ENCODE data around the gene DKK1. TPM values are rescaled to one million over a fixed set of nuclear protein-coding genes. Genes with fewer than 3 reads are reported as not detected.

The DKK1 gene
- total and polyA plus RNA-seq, 2 of the 13 experiments (the other 11 are each of a cell fraction or from before 2014, with no cell fraction given): 123 to 262 TPM

DNA sequence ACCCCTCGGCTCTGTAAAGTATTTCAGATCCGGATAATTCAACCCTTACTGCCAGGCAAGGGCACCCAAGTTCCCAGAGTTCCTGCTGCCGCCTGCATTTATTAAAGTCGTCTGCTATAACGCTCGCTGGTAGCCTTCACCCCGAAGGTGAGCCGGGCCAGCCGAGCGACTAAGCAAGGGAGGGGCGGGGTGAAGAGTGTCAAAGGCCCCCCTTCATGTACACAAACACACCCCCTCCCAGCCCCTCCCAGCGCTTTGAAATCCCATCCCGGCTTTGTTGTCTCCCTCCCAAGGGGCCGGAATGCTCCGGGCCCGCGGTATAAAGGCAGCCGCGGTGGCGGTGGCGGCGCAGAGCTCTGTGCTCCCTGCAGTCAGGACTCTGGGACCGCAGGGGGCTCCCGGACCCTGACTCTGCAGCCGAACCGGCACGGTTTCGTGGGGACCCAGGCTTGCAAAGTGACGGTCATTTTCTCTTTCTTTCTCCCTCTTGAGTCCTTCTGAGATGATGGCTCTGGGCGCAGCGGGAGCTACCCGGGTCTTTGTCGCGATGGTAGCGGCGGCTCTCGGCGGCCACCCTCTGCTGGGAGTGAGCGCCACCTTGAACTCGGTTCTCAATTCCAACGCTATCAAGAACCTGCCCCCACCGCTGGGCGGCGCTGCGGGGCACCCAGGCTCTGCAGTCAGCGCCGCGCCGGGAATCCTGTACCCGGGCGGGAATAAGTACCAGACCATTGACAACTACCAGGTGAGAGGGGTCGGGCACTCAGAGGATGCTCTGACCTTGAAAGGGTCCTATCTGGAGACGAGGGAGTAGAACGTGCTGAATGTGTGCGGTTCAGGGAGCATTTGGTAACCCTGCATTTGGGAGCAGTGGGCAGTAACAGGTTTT lies at the start of gene DKK1 (continued):
- TF ChIP-seq GPN1 (CRISPR knock-in tag; IDR thresholded peaks at IDR 0.05; ENCODE audit: borderline replicate concordance): no peak
- TF ChIP-seq SMAD1 (CRISPR knock-in tag; IDR thresholded peaks at IDR 0.05; ENCODE audit: borderline replicate concordance, low read depth): peak; percentile 47; the same call in 1 of the 2 replicates
- TF ChIP-seq SAP130 (CRISPR knock-in tag; IDR thresholded peaks at IDR 0.05; ENCODE audit: low read depth): no peak; the same call in 1 of the 2 replicates
- no peak for TF ChIP-seq EHMT2 (IDR thresholded peaks at IDR 0.05; ENCODE audit: borderline replicate concordance, low read depth, low read length)
- TF ChIP-seq, protein P1, sequence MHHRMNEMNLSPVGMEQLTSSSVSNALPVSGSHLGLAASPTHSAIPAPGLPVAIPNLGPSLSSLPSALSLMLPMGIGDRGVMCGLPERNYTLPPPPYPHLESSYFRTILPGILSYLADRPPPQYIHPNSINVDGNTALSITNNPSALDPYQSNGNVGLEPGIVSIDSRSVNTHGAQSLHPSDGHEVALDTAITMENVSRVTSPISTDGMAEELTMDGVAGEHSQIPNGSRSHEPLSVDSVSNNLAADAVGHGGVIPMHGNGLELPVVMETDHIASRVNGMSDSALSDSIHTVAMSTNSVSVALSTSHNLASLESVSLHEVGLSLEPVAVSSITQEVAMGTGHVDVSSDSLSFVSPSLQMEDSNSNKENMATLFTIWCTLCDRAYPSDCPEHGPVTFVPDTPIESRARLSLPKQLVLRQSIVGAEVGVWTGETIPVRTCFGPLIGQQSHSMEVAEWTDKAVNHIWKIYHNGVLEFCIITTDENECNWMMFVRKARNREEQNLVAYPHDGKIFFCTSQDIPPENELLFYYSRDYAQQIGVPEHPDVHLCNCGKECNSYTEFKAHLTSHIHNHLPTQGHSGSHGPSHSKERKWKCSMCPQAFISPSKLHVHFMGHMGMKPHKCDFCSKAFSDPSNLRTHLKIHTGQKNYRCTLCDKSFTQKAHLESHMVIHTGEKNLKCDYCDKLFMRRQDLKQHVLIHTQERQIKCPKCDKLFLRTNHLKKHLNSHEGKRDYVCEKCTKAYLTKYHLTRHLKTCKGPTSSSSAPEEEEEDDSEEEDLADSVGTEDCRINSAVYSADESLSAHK (CRISPR knock-in tag; IDR thresholded peaks at IDR 0.05; ENCODE audit: borderline replicate concordance): no peak
- peak; percentile 86 for TF ChIP-seq ZNF225 (CRISPR knock-in tag; IDR thresholded peaks at IDR 0.05)
- no peak for TF ChIP-seq SNRNP70 (IDR thresholded peaks at IDR 0.05; ENCODE audit: low read depth, low read length)
- TF ChIP-seq, protein P2, sequence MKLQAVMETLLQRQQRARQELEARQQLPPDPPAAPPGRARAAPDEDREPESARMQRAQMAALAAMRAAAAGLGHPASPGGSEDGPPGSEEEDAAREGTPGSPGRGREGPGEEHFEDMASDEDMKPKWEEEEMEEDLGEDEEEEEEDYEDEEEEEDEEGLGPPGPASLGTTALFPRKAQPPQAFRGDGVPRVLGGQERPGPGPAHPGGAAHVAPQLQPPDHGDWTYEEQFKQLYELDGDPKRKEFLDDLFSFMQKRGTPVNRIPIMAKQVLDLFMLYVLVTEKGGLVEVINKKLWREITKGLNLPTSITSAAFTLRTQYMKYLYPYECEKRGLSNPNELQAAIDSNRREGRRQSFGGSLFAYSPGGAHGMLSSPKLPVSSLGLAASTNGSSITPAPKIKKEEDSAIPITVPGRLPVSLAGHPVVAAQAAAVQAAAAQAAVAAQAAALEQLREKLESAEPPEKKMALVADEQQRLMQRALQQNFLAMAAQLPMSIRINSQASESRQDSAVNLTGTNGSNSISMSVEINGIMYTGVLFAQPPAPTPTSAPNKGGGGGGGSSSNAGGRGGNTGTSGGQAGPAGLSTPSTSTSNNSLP (IDR thresholded peaks at IDR 0.05; ENCODE audit: low read depth, low read length): peak; percentile 75
- TF ChIP-seq, protein P3, sequence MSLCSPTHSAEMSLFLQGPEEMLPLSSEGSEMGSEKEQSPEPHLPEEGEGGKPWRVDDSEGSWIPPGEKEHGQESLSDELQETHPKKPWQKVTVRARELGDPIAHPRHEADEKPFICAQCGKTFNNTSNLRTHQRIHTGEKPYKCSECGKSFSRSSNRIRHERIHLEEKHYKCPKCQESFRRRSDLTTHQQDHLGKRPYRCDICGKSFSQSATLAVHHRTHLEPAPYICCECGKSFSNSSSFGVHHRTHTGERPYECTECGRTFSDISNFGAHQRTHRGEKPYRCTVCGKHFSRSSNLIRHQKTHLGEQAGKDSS (CRISPR knock-in tag; IDR thresholded peaks at IDR 0.05; ENCODE audit: borderline replicate concordance, low read depth): peak; percentile 71; the same call in 1 of the 2 replicates
- 0 out of 2 replicates have a peak, but pooled peaks have one; percentile 27 for TF ChIP-seq ZNF713 (CRISPR knock-in tag; IDR thresholded peaks at IDR 0.05)
- TF ChIP-seq, protein P4, sequence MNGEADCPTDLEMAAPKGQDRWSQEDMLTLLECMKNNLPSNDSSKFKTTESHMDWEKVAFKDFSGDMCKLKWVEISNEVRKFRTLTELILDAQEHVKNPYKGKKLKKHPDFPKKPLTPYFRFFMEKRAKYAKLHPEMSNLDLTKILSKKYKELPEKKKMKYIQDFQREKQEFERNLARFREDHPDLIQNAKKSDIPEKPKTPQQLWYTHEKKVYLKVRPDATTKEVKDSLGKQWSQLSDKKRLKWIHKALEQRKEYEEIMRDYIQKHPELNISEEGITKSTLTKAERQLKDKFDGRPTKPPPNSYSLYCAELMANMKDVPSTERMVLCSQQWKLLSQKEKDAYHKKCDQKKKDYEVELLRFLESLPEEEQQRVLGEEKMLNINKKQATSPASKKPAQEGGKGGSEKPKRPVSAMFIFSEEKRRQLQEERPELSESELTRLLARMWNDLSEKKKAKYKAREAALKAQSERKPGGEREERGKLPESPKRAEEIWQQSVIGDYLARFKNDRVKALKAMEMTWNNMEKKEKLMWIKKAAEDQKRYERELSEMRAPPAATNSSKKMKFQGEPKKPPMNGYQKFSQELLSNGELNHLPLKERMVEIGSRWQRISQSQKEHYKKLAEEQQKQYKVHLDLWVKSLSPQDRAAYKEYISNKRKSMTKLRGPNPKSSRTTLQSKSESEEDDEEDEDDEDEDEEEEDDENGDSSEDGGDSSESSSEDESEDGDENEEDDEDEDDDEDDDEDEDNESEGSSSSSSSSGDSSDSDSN (CRISPR knock-in tag; IDR thresholded peaks at IDR 0.05): peak; percentile 60
- TF ChIP-seq FIP1L1 (IDR thresholded peaks at IDR 0.05; ENCODE audit: borderline replicate concordance, insufficient read depth, low read depth, low read length): no peak
- TF ChIP-seq, protein P5, sequence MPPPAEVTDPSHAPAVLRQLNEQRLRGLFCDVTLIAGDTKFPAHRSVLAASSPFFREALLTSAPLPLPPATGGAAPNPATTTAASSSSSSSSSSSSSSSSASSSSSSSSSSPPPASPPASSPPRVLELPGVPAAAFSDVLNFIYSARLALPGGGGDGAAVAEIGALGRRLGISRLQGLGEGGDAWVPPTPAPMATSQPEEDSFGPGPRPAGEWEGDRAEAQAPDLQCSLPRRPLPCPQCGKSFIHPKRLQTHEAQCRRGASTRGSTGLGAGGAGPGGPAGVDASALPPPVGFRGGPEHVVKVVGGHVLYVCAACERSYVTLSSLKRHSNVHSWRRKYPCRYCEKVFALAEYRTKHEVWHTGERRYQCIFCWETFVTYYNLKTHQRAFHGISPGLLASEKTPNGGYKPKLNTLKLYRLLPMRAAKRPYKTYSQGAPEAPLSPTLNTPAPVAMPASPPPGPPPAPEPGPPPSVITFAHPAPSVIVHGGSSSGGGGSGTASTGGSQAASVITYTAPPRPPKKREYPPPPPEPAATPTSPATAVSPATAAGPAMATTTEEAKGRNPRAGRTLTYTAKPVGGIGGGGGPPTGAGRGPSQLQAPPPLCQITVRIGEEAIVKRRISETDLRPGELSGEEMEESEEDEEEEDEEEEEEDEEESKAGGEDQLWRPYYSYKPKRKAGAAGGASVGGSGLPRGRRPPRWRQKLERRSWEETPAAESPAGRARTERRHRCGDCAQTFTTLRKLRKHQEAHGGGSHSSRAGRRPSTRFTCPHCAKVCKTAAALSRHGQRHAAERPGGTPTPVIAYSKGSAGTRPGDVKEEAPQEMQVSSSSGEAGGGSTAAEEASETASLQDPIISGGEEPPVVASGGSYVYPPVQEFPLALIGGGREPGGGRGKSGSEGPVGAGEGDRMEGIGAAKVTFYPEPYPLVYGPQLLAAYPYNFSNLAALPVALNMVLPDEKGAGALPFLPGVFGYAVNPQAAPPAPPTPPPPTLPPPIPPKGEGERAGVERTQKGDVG (CRISPR knock-in tag; IDR thresholded peaks at IDR 0.05; ENCODE audit: borderline replicate concordance): peak; percentile 80; the same call in 1 of the 2 replicates
- TF ChIP-seq RXRB (CRISPR knock-in tag; IDR thresholded peaks at IDR 0.05; ENCODE audit: borderline replicate concordance): peak; percentile 60; the same call in 1 of the 2 replicates
- no peak for TF ChIP-seq ZNF460 (CRISPR knock-in tag; IDR thresholded peaks at IDR 0.05; ENCODE audit: borderline replicate concordance)
- TF ChIP-seq RBFOX2 (IDR thresholded peaks at IDR 0.05; ENCODE audit: low read depth, low read length): peak; percentile 87

Measured in HepG2 (cell line).